ENCODE measurements around the gene KRTAP9-8. TPM values are rescaled to one million over a fixed set of nuclear protein-coding genes. Genes with fewer than 3 reads are reported as not detected.
A peak's percentile ranks its signal among the peaks of the same experiment; 100 is the strongest.

Gene KRTAP9-8
- polyA plus RNA-seq, 1 experiment: not detected

DNA sequence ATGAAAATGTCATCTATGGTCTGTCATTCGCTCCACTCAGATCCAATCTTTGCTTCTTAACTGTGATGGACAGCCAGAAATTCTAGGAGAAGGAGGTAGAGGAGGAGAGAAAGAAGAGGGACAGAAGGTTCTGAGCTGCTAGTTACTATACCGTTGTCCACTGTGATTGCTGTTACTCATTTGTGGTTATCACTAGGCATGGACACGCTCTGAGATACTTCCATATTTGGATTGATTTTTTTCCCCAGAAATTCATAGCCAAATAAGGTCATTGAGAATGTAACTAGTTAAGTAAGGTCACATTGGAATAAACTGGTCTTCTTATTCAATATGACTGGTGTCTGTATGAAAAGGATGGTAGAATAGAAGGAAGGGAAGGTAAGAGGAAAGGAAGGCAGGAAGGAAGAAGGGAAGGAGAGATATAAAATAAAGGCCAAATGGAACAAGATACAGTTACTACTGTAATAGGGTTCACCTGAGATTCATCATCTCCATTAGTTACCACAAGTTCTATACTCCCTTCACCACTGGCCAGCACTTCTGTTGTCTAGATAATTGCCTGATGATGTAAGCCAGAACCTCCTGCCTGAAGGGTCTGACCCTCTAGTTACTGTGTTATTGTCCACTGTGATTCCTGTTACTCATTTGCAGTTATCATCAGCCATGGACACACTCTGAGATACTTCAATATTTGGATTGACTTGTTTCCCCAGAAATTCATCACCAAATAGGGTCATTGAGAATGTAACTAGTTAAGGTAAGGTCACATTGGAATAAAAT, 40.6 kb downstream of the KRTAP9-8 start:
- no peak for DNase-seq (ENCODE audit: low read depth)
- TF ChIP-seq, protein P1, sequence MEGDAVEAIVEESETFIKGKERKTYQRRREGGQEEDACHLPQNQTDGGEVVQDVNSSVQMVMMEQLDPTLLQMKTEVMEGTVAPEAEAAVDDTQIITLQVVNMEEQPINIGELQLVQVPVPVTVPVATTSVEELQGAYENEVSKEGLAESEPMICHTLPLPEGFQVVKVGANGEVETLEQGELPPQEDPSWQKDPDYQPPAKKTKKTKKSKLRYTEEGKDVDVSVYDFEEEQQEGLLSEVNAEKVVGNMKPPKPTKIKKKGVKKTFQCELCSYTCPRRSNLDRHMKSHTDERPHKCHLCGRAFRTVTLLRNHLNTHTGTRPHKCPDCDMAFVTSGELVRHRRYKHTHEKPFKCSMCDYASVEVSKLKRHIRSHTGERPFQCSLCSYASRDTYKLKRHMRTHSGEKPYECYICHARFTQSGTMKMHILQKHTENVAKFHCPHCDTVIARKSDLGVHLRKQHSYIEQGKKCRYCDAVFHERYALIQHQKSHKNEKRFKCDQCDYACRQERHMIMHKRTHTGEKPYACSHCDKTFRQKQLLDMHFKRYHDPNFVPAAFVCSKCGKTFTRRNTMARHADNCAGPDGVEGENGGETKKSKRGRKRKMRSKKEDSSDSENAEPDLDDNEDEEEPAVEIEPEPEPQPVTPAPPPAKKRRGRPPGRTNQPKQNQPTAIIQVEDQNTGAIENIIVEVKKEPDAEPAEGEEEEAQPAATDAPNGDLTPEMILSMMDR (IDR thresholded peaks at IDR 0.05; ENCODE audit: insufficient read depth, low read depth, low read length): no peak
- ChIA-PET CTCF (interaction anchor here (1.1 kb wide), 1 partner anchor 15 kb away, joined by 3 read pairs; no protein-coding TSS in a partner anchor), POLR2A (no interaction called here)
- H3K4me3 ChIP-seq (ENCODE audit: low read depth, low read length): no peak overlapping the region
- H3K27me3 ChIP-seq (ENCODE audit: control insufficient read depth, insufficient read depth, low read length): no peaks in the 10 kb centered on the region
- H3K36me3 ChIP-seq (ENCODE audit: control insufficient read depth, insufficient read depth, low read length): no peaks in the 10 kb centered on the region

GRCh38 chr17:41284043-41284442, 46.2 kb downstream of the KRTAP9-8 start:
- TF ChIP-seq, protein P1 (IDR thresholded peaks at IDR 0.05; ENCODE audit: insufficient read depth, low read depth, low read length): no peak
- Histone ChIP-seq H3K27me3 (ENCODE audit: control insufficient read depth, insufficient read depth, low read length) (no peaks in the 10 kb centered on the region), H3K36me3 (ENCODE audit: control insufficient read depth, insufficient read depth, low read length) (no peaks in the 10 kb centered on the region), H3K4me3 (ENCODE audit: low read depth, low read length) (no peak overlapping the region)
- DNase-seq (ENCODE audit: low read depth): peak; percentile 87
- CTCF ChIA-PET: interaction anchor here (0.6 to 1.7 kb wide), 4 partner anchors 38 to 808 kb away, joined by 4 to 7 read pairs (median 4); no protein-coding TSS in a partner anchor
- POLR2A ChIA-PET: no interaction called here

DNA sequence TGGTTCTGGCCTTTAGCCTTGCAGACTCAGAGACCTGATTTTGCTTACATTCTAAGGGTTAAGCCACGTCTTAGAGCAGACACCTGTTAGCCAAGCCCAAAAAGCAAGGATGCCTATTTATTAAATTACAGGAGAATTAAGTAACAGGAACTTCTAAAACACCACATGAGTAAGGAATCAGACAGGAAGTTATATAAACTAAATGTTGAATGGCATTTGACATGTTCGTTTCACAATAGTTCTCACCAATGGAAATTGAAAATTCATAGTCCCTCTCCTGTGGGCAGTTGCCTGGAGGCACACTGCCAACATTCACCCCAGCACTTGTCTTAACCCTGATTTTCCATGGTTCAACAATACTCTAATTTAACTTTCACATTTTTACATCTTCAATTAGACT, 46.7 kb downstream of the KRTAP9-8 start:
- peak; percentile 26 for DNase-seq (ENCODE audit: low read depth)
- POLR2A ChIA-PET: no interaction called here
- TF ChIP-seq, protein P1 (IDR thresholded peaks at IDR 0.05; ENCODE audit: insufficient read depth, low read depth, low read length): no peak

DNA sequence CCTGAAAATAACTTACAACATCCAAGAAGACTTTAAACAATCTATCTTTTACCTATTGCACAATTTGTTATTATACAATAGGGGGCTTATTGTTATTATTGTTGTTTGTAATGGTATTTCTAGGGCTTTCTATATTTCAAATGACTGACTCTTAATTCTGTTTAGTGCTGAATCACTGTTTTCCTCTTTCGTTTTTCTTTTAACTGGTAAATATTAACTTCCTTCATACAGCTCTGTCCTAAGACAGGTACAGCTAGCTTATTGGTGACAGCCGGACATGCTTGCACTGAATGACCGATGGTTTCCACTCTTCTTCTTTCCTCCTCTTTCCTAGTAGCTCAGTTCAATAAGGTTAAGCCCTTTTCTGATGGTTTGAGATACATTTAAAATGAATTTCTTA, 49.3 kb downstream of the KRTAP9-8 start:
- no peaks in the 10 kb centered on the region for H3K27me3 ChIP-seq (ENCODE audit: control insufficient read depth, insufficient read depth, low read length)
- DNase-seq (ENCODE audit: low read depth): no peak
- H3K36me3 ChIP-seq (ENCODE audit: control insufficient read depth, insufficient read depth, low read length): no peaks in the 10 kb centered on the region
- ChIA-PET POLR2A (no interaction called here), CTCF (interaction anchor here (1.7 kb wide), 1 partner anchor 35 kb away, joined by 5 read pairs; no protein-coding TSS in a partner anchor)
- H3K4me3 ChIP-seq (ENCODE audit: low read depth, low read length): no peak overlapping the region
- TF ChIP-seq, protein P1 (IDR thresholded peaks at IDR 0.05; ENCODE audit: insufficient read depth, low read depth, low read length): no peak

More for the DNA sequence above, 46.7 kb downstream of the KRTAP9-8 start:
- Histone ChIP-seq H3K27me3 (ENCODE audit: control insufficient read depth, insufficient read depth, low read length) (no peaks in the 10 kb centered on the region), H3K4me3 (ENCODE audit: low read depth, low read length) (no peak overlapping the region), H3K36me3 (ENCODE audit: control insufficient read depth, insufficient read depth, low read length) (no peaks in the 10 kb centered on the region)
- CTCF ChIA-PET: interaction anchor here (1.0 to 1.7 kb wide), 3 partner anchors 38 to 264 kb away, joined by 4 to 5 read pairs (median 4); no protein-coding TSS in a partner anchor

Small RNA genes lying within 50 kb of the gene (small RNA-seq; reads per million reads assigned to genes)
- not detected for gene KRTAP9-10P (ENCODE audit: insufficient read length, low read depth, low replicate concordance)

Other genes with a start within 250 kb of the KRTAP9-8 start
- not detected in 2 replicates for gene KRTAP3-3, start 243.8 kb upstream of the KRTAP9-8 start, polyA plus RNA-seq (2011; rRNA removed)
- gene KRTAP3-2, start 238.1 kb upstream of the KRTAP9-8 start, polyA plus RNA-seq (2011; rRNA removed): not detected in 2 replicates
- gene KRTAP3-1, start 228.9 kb upstream of the KRTAP9-8 start, polyA plus RNA-seq (2011; rRNA removed): 0.16 TPM in 1 of 2 replicates, not detected in the other
- gene KRTAP1-5, start 210.8 kb upstream of the KRTAP9-8 start, polyA plus RNA-seq (2011; rRNA removed): 62.3 and 65.1 TPM in 2 replicates
- gene KRTAP1-4, start 207.8 kb upstream of the KRTAP9-8 start, polyA plus RNA-seq (2011; rRNA removed): not detected in 2 replicates
- not detected in 2 replicates for gene KRTAP1-3, start 203.1 kb upstream of the KRTAP9-8 start, polyA plus RNA-seq (2011; rRNA removed)
- 0.32 TPM in 1 of 2 replicates, not detected in the other for gene KRTAP1-1, start 196.5 kb upstream of the KRTAP9-8 start, polyA plus RNA-seq (2011; rRNA removed)
- not detected in 2 replicates for gene KRTAP2-1, start 190.7 kb upstream of the KRTAP9-8 start, polyA plus RNA-seq (2011; rRNA removed)
- gene KRTAP2-2, start 182.8 kb upstream of the KRTAP9-8 start, polyA plus RNA-seq (2011; rRNA removed): 0.16 TPM in 1 of 2 replicates, not detected in the other
- 1.3 and 1.4 TPM in 2 replicates for gene KRTAP2-3, start 177.9 kb upstream of the KRTAP9-8 start, polyA plus RNA-seq (2011; rRNA removed)
- gene KRTAP2-4, start 172.1 kb upstream of the KRTAP9-8 start, polyA plus RNA-seq (2011; rRNA removed): not detected in 2 replicates
- not detected in 2 replicates for gene KRTAP4-7, start 153.8 kb upstream of the KRTAP9-8 start, polyA plus RNA-seq (2011; rRNA removed)
- gene KRTAP4-8, start 139.9 kb upstream of the KRTAP9-8 start, polyA plus RNA-seq (2011; rRNA removed): not detected in 2 replicates
- gene KRTAP4-16, start 135.8 kb upstream of the KRTAP9-8 start, polyA plus RNA-seq (2011; rRNA removed): not detected in 2 replicates
- not detected in 2 replicates for gene KRTAP4-9, start 132.6 kb upstream of the KRTAP9-8 start, polyA plus RNA-seq (2011; rRNA removed)
- not detected in 2 replicates for gene KRTAP4-11, start 119.6 kb upstream of the KRTAP9-8 start, polyA plus RNA-seq (2011; rRNA removed)
- 0.11 TPM in 1 of 2 replicates, not detected in the other for gene KRTAP4-12, start 113.8 kb upstream of the KRTAP9-8 start, polyA plus RNA-seq (2011; rRNA removed)
- not detected in 2 replicates for gene KRTAP4-6, start 97.5 kb upstream of the KRTAP9-8 start, polyA plus RNA-seq (2011; rRNA removed)
- not detected in 2 replicates for gene KRTAP4-5, start 88.2 kb upstream of the KRTAP9-8 start, polyA plus RNA-seq (2011; rRNA removed)
- not detected in 2 replicates for gene KRTAP4-4, start 77.3 kb upstream of the KRTAP9-8 start, polyA plus RNA-seq (2011; rRNA removed)
- not detected in 2 replicates for gene KRTAP4-3, start 69.8 kb upstream of the KRTAP9-8 start, polyA plus RNA-seq (2011; rRNA removed)
- gene KRTAP4-2, start 59.8 kb upstream of the KRTAP9-8 start, polyA plus RNA-seq (2011; rRNA removed): not detected in 2 replicates
- gene KRTAP4-1, start 53.1 kb upstream of the KRTAP9-8 start, polyA plus RNA-seq (2011; rRNA removed): 0.12 TPM in 1 of 2 replicates, not detected in the other
- not detected in 2 replicates for gene KRTAP9-1, start 48.1 kb upstream of the KRTAP9-8 start, polyA plus RNA-seq (2011; rRNA removed)
- not detected in 2 replicates for gene KRTAP9-2, start 11.4 kb upstream of the KRTAP9-8 start, polyA plus RNA-seq (2011; rRNA removed)
- not detected in 2 replicates for gene KRTAP9-3, start 5.5 kb upstream of the KRTAP9-8 start, polyA plus RNA-seq (2011; rRNA removed)
- not detected in 2 replicates for gene KRTAP9-4, start 11.7 kb downstream of the KRTAP9-8 start, polyA plus RNA-seq (2011; rRNA removed)
- gene KRTAP9-9, start 17.4 kb downstream of the KRTAP9-8 start, polyA plus RNA-seq (2011; rRNA removed): not detected in 2 replicates
- gene KRTAP9-6, start 27.4 kb downstream of the KRTAP9-8 start, polyA plus RNA-seq (2011; rRNA removed): not detected in 2 replicates
- not detected in 2 replicates for gene KRTAP9-7, start 37.7 kb downstream of the KRTAP9-8 start, polyA plus RNA-seq (2011; rRNA removed)
- not detected in 2 replicates for gene KRTAP29-1, start 64.9 kb downstream of the KRTAP9-8 start, polyA plus RNA-seq (2011; rRNA removed)
- gene KRTAP16-1, start 71.3 kb downstream of the KRTAP9-8 start, polyA plus RNA-seq (2011; rRNA removed): not detected in 2 replicates
- not detected in 2 replicates for gene KRTAP17-1, start 77.7 kb downstream of the KRTAP9-8 start, polyA plus RNA-seq (2011; rRNA removed)
- not detected in 2 replicates for gene KRT33A, start 112.8 kb downstream of the KRTAP9-8 start, polyA plus RNA-seq (2011; rRNA removed)
- 1.2 and 1.8 TPM in 2 replicates for gene KRT33B, start 131.8 kb downstream of the KRTAP9-8 start, polyA plus RNA-seq (2011; rRNA removed)
- 151 and 156 TPM in 2 replicates for gene KRT34, start 144.3 kb downstream of the KRTAP9-8 start, polyA plus RNA-seq (2011; rRNA removed)
- 0.11 TPM in 1 of 2 replicates, not detected in the other for gene KRT31, start 159.6 kb downstream of the KRTAP9-8 start, polyA plus RNA-seq (2011; rRNA removed)
- gene KRT37, start 186.6 kb downstream of the KRTAP9-8 start, polyA plus RNA-seq (2011; rRNA removed): not detected in 2 replicates
- 0.72 and 0.98 TPM in 2 replicates for gene KRT38, start 203.0 kb downstream of the KRTAP9-8 start, polyA plus RNA-seq (2011; rRNA removed)
- 0.38 and 0.40 TPM in 2 replicates for gene KRT32, start 229.4 kb downstream of the KRTAP9-8 start, polyA plus RNA-seq (2011; rRNA removed)
- gene KRT35, start 243.2 kb downstream of the KRTAP9-8 start, polyA plus RNA-seq (2011; rRNA removed): not detected in 2 replicates